Measurements from ENCODE around the gene DNAJB1. TPM values are rescaled to one million over a fixed set of nuclear protein-coding genes. Genes with fewer than 3 reads are reported as not detected.

Gene DNAJB1
- total and polyA plus RNA-seq, 2 of the 13 experiments (the other 11 are each of a cell fraction or from before 2014, with no cell fraction given), result 87.5 to 97.3 TPM

- TF ChIP-seq MEIS1 (CRISPR knock-in tag; IDR thresholded peaks at IDR 0.05; ENCODE audit: borderline replicate concordance) (no peak), MTA1 (CRISPR knock-in tag; IDR thresholded peaks at IDR 0.05; ENCODE audit: borderline replicate concordance) (peak; percentile 30; the same call in 1 of the 2 replicates), ZNF772 (CRISPR knock-in tag; IDR thresholded peaks at IDR 0.05) (0 out of 2 replicates have a peak, but pooled peaks have one; percentile 70), LCORL (IDR thresholded peaks at IDR 0.05) (no peak), LCORL (CRISPR knock-in tag; IDR thresholded peaks at IDR 0.05) (no peak), CREM (IDR thresholded peaks at IDR 0.05) (peak; percentile 26; the same call in 1 of the 2 replicates), CREM (CRISPR knock-in tag; IDR thresholded peaks at IDR 0.05) (no peak), ZNF574 (CRISPR knock-in tag; IDR thresholded peaks at IDR 0.05) (peak; percentile 46; the same call in 1 of the 2 replicates), NFKB2 (CRISPR knock-in tag; IDR thresholded peaks at IDR 0.05; ENCODE audit: borderline replicate concordance) (peak; percentile 61), ZNF629 (CRISPR knock-in tag; conservative IDR thresholded peaks at IDR 0.05) (peak; percentile 21; the same call in 1 of the 2 replicates), CEBPG (CRISPR knock-in tag; IDR thresholded peaks at IDR 0.05) (peak; percentile 54; the same call in 1 of the 2 replicates), MAX (IDR thresholded peaks at IDR 0.05) (0 out of 2 replicates have a peak, but pooled peaks have one; percentile 13), FOXC1 (CRISPR knock-in tag; IDR thresholded peaks at IDR 0.05; ENCODE audit: borderline replicate concordance) (no peak), MXD3 (CRISPR knock-in tag; IDR thresholded peaks at IDR 0.05) (peak; percentile 6; the same call in 1 of the 2 replicates), ZSCAN31 (CRISPR knock-in tag; IDR thresholded peaks at IDR 0.05; ENCODE audit: low read depth) (0 out of 2 replicates have a peak, but pooled peaks have one; percentile 0), KDM2A (CRISPR knock-in tag; IDR thresholded peaks at IDR 0.05; ENCODE audit: borderline replicate concordance, low read depth) (peak; percentile 41; the same call in 1 of the 2 replicates), TBX3 (IDR thresholded peaks at IDR 0.05; ENCODE audit: borderline replicate concordance) (no peak), RFXAP (CRISPR knock-in tag; IDR thresholded peaks at IDR 0.05; ENCODE audit: borderline replicate concordance) (0 out of 2 replicates have a peak, but pooled peaks have one; percentile 19), SRY (CRISPR knock-in tag; IDR thresholded peaks at IDR 0.05) (peak; percentile 61; the same call in 1 of the 2 replicates), GABPA (IDR thresholded peaks at IDR 0.05; ENCODE audit: low read depth, low read length) (no peak), GABPA (CRISPR knock-in tag; IDR thresholded peaks at IDR 0.05; ENCODE audit: low read depth) (peak; percentile 21; the same call in 1 of the 2 replicates), HNRNPL (IDR thresholded peaks at IDR 0.05; ENCODE audit: low read depth, low read length) (peak; percentile 99), ZNF788 (CRISPR knock-in tag; IDR thresholded peaks at IDR 0.05; ENCODE audit: borderline replicate concordance) (peak; percentile 37; the same call in 1 of the 2 replicates), THAP11 (CRISPR knock-in tag; IDR thresholded peaks at IDR 0.05) (peak; percentile 91), FOXA1 (IDR thresholded peaks at IDR 0.05) (no peak), FOXA1 (CRISPR knock-in tag; IDR thresholded peaks at IDR 0.05) (0 out of 2 replicates have a peak, but pooled peaks have one; percentile 45), EP300 (IDR thresholded peaks at IDR 0.05; ENCODE audit: low read depth in 2 of 2, low read length in 2 of 2) (no peak), EP300 (CRISPR knock-in tag; IDR thresholded peaks at IDR 0.05; ENCODE audit: borderline replicate concordance) (0 out of 2 replicates have a peak, but pooled peaks have one; percentile 16), ZNF674 (CRISPR knock-in tag; IDR thresholded peaks at IDR 0.05; ENCODE audit: low read depth) (no peak), MYC (CRISPR knock-in tag; IDR thresholded peaks at IDR 0.05; ENCODE audit: borderline replicate concordance) (0 out of 2 replicates have a peak, but pooled peaks have one; percentile 49)
Observed at GRCh38 chr19:14497228-14497921, 20.8 kb downstream of the DNAJB1 start (continued).
